ENCODE data around the gene USP31. TPM values are rescaled to one million over a fixed set of nuclear protein-coding genes. Genes with fewer than 3 reads are reported as not detected.

The USP31 gene
- total RNA-seq, 1 experiment from 2014 or later = 3.3 TPM

DNA sequence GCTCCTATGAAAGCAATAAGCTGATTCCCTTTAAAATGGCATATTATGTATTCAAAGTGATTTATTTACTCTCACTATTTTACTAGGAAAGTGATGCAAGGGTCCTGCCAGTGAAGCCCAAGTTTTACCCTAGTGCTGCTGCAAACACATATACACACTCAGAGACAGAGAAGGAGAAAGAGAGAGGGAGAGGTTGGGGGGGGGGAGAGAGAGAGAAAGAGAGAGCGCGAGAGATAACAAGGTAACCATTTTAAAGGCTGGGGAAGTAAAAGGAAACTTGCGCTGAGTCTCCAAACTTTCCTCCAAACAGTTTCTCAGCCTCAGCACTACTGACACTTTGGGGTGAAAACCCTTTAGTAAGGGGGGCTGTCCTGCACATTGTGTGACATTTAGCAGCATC, 5.9 kb downstream of the USP31 start:
- in situ Hi-C loops (cut with HindIII; ENCODE audit: low pct_unique_long_range_greater_than_20kb, low sequenced_read_pairs) = no loop called here

DNA sequence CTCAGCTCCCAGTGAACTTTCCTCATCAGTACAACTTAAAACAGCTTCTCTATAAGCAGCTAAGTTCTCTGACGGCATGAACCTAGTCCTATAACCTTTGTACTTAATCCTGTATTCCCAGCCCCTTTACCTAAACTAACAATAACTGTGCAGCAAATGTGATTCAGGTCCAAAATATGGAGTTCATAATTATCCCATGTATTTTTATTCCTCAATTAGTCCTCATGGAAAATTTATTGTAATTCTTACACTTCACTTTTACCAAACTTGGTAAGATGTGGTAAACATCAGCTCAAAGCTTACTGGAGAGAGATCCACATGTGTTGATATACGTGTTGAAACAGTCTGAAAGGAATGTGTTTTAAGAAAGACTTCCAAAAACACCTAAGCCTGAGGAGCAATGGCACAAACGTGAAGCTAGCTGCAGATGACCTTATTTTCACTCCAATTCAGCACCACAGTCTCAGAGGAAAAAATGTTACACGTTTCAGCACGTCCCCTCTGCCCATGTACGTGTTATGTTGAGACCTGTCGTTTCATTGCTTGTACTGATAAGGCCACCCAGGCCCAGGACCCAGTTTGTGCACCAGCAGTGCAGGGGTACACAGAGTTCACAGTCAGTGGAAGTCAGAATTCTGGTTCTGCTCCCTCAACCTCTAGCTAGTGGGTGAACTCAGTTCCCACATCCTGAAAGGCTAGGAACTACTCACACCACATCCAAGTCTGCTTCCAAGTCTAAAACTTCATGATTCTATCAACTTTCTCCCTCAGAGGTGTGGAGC, 7.1 kb downstream of the USP31 start:
- in situ Hi-C loops (cut with HindIII; ENCODE audit: low pct_unique_long_range_greater_than_20kb, low sequenced_read_pairs) = no loop called here
- DNase-seq (ENCODE audit: low read depth, low spot score) = no peak

More for the DNA sequence above, 5.9 kb downstream of the USP31 start:
- DNase-seq (ENCODE audit: low read depth, low spot score) = no peak

DNA sequence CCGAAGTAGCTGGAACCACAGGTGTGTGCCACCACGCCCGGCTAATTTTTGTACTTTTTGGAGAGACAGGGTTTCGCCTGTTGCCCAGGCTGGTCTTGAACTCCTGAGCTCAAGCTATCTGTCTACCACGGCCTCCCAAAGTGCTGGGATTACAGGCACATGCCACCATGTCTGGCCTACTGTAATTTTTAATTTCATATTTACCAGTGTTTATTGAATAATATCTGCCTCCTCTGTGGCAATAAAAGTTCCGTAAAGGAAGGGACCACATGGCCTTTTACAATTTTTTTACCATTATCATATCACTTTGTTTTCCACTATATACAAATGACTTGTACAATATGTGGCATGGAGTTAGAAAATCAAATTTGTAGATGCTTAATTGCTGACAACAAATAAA, 7.8 kb downstream of the USP31 start:
- in situ Hi-C loops (cut with HindIII; ENCODE audit: low pct_unique_long_range_greater_than_20kb, low sequenced_read_pairs) = no loop called here
- DNase-seq (ENCODE audit: low read depth, low spot score) = no peak

- no peak for DNase-seq (ENCODE audit: low read depth, low spot score)
- in situ Hi-C loops (cut with HindIII; ENCODE audit: low pct_unique_long_range_greater_than_20kb, low sequenced_read_pairs) = no loop called here
Observed at GRCh38 chr16:23141033-23141432, 8.2 kb downstream of the USP31 start.

DNA sequence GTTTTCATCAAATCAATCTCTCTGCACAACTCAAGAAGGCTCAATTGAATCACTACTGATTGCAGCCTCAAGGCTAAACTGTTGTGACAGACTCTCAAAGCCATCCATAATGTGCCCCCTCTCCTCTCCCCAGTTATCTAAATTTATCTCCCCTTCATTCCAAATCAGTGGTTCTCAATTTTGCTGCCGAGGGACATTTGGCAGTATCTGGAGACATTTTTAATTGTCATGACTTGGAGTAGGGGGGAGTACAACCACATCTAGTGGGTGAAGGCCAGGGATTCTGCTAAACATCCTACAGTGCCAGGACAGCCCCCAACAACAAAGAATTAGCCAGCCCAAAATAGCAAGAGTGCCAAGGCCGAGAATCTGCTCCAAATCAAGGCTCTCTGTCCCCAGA, 9.1 kb downstream of the USP31 start:
- no peak for DNase-seq (ENCODE audit: low read depth, low spot score)
- in situ Hi-C loops (cut with HindIII; ENCODE audit: low pct_unique_long_range_greater_than_20kb, low sequenced_read_pairs) = no loop called here

- no peak for DNase-seq (ENCODE audit: low read depth, low spot score)
- in situ Hi-C loops (cut with HindIII; ENCODE audit: low pct_unique_long_range_greater_than_20kb, low sequenced_read_pairs) = no loop called here
Observed at GRCh38 chr16:23137818-23138217, 11.4 kb downstream of the USP31 start.

DNA sequence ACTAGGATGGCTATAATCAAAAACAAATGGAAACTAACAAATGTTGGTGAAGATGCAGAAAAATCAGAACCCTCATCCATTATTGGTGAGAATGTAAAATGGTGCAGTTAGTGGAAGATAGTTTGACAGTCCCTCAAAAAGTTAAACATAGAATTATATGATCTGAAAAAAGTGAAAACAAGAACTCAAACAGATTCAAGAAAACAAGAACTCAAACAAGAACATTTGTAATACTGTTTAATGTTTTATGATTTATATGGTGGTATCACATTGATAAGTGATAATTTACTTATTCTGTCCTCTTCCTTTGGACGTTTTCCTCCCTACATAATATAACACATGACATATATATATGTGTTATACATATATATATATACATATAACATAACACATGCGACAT, 12.0 kb downstream of the USP31 start:
- in situ Hi-C loops (cut with HindIII; ENCODE audit: low pct_unique_long_range_greater_than_20kb, low sequenced_read_pairs) = no loop called here
- no peak for DNase-seq (ENCODE audit: low read depth, low spot score)

DNA sequence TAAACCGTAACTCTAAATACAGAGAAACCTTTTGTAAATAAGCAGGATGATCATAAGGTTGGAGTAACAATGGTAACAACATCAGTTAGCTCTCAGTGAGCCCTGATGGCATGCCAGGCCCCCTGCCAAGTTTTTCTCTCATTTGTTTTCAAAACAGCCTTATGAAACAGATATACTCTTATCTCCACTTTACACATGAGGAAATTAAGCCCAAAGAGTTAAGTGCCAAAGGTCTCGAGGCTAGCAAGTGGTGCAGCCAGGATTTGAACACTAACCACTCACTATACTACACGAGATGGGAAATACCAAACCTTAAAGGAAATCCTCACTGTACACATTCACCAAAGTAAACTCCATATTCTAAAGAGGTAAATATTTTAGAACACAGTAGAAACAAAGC, 15.0 kb downstream of the USP31 start:
- in situ Hi-C loops (cut with HindIII; ENCODE audit: low pct_unique_long_range_greater_than_20kb, low sequenced_read_pairs) = no loop called here
- no peak for DNase-seq (ENCODE audit: low read depth, low spot score)

GRCh38 chr16:23132775-23133463, 16.3 kb downstream of the USP31 start:
- no peak for DNase-seq (ENCODE audit: low read depth, low spot score)
- in situ Hi-C loops (cut with HindIII; ENCODE audit: low pct_unique_long_range_greater_than_20kb, low sequenced_read_pairs) = no loop called here

DNA sequence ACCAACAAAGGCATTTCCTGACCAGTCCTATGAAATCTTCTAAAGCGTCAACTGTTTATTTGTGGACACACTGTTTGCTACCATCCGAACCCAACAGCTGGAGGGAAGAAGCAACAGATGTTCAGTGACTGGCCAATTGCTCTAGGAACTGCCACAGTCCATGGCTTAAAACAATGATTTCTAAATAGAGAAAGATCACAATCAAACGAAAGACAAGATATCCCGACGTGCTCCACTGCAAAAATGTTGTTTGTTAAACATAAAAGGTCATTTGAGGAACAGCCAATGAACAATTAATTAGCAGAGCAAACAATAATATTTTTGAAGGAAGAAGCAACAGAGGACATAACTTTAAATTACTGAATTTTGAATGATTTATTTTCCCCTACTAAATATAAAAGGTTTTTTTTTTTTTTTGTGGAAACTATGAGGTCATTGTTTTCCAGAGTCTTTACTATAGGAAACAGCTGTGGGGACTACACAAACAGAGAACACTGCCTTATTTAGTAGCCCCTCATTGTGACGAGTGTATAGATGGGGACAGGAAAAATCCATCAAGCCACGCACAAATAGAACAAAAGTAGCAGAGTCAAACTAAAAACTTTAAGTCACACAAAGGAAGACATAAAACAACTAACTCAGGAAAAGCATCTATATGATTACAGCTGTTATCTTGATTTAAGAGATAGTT, 17.2 kb downstream of the USP31 start:
- DNase-seq (ENCODE audit: low read depth, low spot score) = no peak
- in situ Hi-C loops (cut with HindIII; ENCODE audit: low pct_unique_long_range_greater_than_20kb, low sequenced_read_pairs) = no loop called here

- in situ Hi-C loops (cut with HindIII; ENCODE audit: low pct_unique_long_range_greater_than_20kb, low sequenced_read_pairs) = no loop called here
- DNase-seq (ENCODE audit: low read depth, low spot score) = no peak
Observed at GRCh38 chr16:23131436-23131835, 17.8 kb downstream of the USP31 start.

GRCh38 chr16:23131036-23131435, 18.2 kb downstream of the USP31 start:
- DNase-seq (ENCODE audit: low read depth, low spot score) = no peak
- in situ Hi-C loops (cut with HindIII; ENCODE audit: low pct_unique_long_range_greater_than_20kb, low sequenced_read_pairs) = no loop called here

DNA sequence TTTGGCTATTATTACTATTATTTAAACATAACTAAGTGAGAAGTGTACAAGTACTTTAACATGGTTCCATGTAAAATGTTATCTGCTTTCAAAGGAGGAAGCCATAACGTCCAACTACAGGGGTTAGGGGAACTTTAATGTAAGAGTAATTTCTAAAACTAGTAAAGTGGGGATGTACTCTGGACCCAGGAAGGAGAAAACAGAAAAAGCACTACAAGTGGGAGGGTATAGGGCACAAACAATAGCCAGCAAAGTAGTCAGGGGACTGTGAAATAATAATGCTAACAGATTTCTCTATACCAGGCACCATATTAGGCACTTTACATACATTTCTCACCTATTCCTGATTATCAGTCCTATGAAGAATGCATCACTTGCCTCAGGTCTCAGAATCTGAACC, 19.6 kb downstream of the USP31 start:
- in situ Hi-C loops (cut with HindIII; ENCODE audit: low pct_unique_long_range_greater_than_20kb, low sequenced_read_pairs) = no loop called here
- no peak for DNase-seq (ENCODE audit: low read depth, low spot score)

DNA sequence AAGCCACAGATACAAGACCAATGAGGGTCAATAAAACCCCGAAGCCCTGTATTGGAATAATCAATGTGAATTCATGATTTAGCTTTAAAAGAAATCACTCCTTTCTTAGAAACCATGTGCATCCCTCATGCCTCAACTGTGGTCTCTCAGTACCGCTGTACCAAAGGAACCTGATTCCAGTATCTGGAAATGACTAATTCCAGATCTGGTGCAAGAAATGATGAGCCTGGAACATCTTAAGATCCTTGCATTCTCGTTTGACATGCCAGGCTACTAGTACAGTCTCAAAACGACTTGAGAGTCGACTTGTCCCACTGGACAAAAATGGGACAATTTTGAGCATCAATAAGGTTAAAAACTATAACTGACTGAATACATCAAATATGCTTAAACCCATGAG, 21.2 kb downstream of the USP31 start:
- no peak for DNase-seq (ENCODE audit: low read depth, low spot score)
- in situ Hi-C loops (cut with HindIII; ENCODE audit: low pct_unique_long_range_greater_than_20kb, low sequenced_read_pairs) = no loop called here

GRCh38 chr16:23125277-23125676, 24.0 kb downstream of the USP31 start:
- in situ Hi-C loops (cut with HindIII; ENCODE audit: low pct_unique_long_range_greater_than_20kb, low sequenced_read_pairs) = no loop called here

DNA sequence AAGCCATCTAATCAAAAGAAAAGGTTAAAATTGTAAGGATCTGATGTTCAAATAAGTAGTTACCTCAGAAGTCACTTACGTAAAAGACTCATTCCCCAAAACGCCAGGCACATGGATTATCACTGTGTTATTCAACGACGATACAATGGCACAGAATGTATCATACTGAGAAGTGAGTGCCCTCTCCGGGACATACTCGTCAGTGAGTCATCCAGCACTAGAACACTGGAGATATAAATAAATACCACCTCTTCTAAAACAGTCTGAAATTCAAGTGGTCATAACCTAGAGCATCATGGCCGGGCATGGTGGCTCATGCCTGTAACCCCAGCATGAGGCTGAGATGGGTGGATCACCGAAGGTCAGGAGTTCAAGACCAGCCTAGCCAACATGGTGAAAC, 24.9 kb downstream of the USP31 start:
- no peak for DNase-seq (ENCODE audit: low read depth, low spot score)
- in situ Hi-C loops (cut with HindIII; ENCODE audit: low pct_unique_long_range_greater_than_20kb, low sequenced_read_pairs) = no loop called here

More at GRCh38 chr16:23125277-23125676, 24.0 kb downstream of the USP31 start:
- no peak for DNase-seq (ENCODE audit: low read depth, low spot score)

DNA sequence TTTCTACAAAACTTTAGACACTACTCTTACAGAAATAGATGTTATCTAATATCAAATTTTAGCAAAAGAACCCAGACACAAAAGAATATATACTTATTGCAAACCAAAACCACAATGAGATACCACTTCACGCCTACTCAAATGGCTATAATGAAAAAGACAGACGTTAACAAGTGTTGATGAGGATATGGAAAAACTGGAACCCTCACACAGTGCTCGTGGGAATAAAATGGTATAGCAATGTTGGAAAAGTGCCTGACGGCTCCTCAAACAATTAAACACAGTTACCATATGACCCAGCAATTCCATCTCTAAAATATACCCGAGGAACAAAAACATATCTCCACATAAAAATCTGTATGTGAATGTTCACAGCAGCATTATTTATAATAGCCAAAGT, 27.1 kb downstream of the USP31 start:
- no peak for DNase-seq (ENCODE audit: low read depth, low spot score)
- in situ Hi-C loops (cut with HindIII; ENCODE audit: low pct_unique_long_range_greater_than_20kb, low sequenced_read_pairs) = no loop called here

DNA sequence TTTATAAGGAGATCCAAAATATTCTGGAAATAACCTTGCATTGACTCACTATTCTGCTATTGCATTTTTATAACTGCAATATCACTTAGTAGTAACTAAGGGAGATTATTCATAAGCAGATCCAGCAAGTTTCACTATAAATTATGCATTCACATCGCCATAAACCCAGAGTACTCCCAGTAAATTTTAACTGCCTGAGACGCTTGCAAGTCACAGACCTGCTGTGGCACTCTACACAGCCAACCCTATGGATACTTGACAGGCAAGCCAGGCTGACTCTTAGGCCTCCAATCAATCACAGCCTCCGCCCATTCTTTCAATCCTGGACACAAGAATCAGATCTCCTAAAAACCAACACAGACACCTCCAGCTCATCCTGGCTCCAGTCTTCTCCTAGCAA, 28.2 kb downstream of the USP31 start:
- in situ Hi-C loops (cut with HindIII; ENCODE audit: low pct_unique_long_range_greater_than_20kb, low sequenced_read_pairs) = no loop called here
- no peak for DNase-seq (ENCODE audit: low read depth, low spot score)

DNA sequence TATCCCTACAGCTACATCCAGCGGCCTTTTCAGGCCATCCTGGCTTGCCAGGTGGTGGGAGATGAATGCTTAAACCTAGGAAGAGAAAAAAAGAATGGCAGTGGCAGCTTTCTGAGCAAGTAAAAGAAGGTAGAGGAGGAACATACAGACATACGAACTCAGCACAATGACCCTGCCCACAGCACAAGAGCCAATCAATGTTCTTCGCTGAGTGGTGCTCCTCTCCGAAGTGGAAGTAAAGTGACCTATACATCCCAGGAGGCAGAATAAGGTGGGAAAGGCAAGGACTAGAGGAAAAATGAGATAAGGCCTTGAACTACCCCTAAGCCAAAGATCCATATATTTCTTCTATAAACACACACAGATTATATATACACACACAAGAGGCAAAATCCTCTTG, 28.7 kb downstream of the USP31 start:
- in situ Hi-C loops (cut with HindIII; ENCODE audit: low pct_unique_long_range_greater_than_20kb, low sequenced_read_pairs) = no loop called here
- DNase-seq (ENCODE audit: low read depth, low spot score) = no peak
